IPS-NIHi7 (cell line): ENCODE measurements around the gene ZNF568.

Experiments
- DNase-seq: peaks from one replicate; pipeline ENCODE4 v3.0.0; 2012; ENCODE audit warnings: mixed read lengths; ENCODE audit errors: extremely low spot score

The ZNF568 gene

DNA sequence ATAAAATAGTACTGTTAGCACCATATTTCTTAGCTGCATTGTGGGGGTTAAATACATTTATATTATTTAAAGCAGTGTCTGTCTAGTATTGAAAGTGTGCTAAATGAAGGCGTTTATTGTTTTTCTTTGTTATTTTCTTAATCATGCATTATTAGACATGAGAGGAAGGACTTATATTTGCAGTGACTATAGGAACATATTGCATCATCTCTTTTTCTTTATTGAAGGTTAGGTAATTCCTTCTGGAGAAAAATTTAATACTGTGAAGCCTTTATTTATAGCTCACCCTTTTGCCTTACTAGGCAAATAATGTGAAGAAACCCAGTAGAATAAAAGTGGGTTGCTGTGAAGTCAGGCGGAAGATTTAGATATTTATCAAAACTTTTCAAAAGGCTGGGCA is 83.2 kb downstream of the ZNF568 start:
- DNase-seq = no peak

DNA sequence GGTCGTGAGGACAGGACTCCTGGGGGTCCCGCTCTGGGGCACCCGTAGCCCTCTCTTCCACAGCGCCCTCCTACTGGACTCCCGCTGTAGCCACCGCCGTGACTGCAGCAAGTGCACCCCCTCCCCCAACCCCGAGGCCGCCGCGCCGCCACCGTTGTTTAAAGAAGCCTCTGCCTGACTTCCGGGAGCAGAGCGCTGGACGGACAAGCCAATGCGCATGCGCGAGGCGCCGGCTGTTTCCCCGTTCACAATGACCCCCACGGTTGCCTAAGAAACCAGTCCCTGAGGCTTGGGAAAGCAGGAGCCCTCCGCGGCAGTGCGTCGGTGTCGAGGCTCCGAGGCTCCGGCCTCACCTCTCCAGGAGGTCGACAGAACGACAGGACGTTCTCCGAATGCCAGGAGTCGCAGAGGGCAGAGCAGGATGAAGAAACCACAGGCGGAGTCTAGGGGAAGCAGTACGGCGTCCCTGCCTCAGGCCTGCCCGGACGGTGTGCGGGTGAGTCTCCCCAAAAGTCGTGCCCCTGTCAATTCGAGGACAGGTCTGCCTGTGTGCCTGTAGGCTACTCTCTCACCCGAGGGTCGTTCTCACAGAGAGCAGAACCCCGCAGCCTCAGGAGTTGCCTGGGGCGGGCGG is 91.6 kb downstream of the ZNF568 start:
- DNase-seq = no peak

DNA sequence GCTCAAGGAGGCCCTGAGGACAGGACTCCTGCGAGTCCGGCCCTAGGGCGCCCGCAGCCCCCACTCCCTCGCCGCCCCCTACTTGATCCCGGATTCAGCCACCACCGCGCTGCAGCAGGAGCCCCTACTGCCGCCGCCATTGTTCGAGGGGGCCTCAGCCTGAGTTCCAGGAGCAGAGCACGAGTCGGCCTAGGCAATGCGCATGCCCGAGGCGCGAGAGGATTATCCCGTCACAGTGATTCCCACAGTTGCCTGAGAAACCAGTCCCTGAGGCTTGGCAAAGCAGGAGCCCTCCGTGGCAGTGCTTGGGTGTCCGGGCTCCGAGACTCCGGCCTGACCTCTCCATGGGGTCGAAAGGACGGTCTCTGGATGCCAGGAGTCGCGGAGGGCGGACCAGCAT is 93.7 kb downstream of the ZNF568 start:
- no peak for DNase-seq

DNA sequence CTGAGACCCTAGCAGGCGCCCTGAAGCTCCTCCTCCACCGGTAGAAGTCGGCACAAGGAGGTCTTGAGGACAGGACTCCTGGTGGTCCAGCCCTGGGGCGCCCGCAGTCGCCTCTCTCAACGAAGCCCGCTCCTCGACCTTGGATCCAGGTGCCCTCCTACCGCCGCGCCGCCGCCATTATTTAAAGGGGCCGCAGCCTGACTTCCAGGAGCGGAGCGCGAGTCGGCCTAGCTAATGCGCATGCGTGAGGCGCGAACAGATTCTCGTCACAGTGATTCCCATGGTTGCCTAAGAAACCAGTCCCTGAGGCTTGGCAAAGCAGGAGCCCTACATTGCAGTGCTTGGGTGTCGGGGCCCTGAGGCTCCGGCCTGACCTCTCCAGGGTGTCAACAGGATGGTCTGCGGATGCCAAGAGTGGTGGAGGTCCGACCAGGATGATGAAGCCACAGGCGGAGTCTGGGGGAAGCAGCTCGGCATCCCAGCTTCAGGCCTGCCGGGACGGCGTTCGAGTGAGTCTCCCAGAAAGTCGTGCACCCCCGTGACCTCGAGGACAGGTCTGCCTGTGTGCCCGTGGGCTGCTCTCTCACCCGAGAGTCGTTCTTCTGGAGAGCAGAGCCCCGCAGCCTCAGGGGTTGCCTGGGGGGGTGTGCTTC is 96.1 kb downstream of the ZNF568 start:
- DNase-seq = no peak

DNA sequence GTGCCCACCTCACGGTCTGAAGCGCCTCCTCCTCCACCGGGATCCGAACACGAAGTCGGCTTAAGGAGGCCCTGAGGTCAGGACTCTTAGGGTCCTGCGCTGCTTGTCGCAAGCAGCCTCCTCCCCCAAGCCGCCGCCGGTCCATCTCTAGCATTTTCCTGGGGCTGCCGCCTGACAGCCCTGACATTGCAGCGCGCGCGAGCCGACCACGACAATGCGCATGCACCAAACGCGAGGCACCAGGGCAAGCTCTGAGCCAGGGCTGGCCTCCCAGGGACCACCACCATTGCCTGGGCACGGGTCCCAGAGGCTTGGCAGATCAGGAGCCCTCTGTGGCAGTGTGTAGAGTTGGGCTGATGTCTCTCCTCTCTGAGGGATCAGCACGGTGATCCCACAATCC is 98.3 kb downstream of the ZNF568 start:
- DNase-seq = no peak

DNA sequence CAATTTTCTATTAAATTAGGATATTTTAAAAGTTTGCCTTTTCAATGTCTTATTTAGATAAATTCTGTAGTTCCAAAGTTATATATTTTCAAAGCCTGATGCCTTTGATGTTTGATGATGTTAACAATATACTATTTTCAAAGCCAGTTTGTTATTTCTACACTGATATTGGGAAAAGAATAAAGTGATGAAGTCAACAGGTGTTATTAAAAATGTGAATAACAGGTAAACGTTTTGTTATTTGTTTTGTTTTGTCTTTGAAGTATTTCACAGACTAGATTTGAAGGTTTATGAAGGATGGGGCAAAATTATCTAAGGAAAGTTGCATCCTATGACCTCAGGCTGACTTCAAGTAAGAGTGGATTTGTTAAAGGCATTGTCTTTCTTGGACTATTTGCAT is 129.0 kb downstream of the ZNF568 start:
- DNase-seq = no peak
